ENCODE measurements around the gene APP. TPM values are rescaled to one million over a fixed set of nuclear protein-coding genes. Genes with fewer than 3 reads are reported as not detected.
"Not testable (repeated sequence)": the region's sequence is repeated elsewhere in the genome, so short reads cannot be mapped to it uniquely, and the experiment has no call there.

The APP gene
- total RNA-seq, 4 donors from 2014 or later = 209 to 297 (median 240) TPM

GRCh38 chr21:26135520-26135919 is 35.0 kb downstream of the APP start:
- H3K9me3 ChIP-seq = no peaks in the 10 kb centered on the region
- H3K27ac ChIP-seq = no peak overlapping the region
- TF ChIP-seq, protein P1, sequence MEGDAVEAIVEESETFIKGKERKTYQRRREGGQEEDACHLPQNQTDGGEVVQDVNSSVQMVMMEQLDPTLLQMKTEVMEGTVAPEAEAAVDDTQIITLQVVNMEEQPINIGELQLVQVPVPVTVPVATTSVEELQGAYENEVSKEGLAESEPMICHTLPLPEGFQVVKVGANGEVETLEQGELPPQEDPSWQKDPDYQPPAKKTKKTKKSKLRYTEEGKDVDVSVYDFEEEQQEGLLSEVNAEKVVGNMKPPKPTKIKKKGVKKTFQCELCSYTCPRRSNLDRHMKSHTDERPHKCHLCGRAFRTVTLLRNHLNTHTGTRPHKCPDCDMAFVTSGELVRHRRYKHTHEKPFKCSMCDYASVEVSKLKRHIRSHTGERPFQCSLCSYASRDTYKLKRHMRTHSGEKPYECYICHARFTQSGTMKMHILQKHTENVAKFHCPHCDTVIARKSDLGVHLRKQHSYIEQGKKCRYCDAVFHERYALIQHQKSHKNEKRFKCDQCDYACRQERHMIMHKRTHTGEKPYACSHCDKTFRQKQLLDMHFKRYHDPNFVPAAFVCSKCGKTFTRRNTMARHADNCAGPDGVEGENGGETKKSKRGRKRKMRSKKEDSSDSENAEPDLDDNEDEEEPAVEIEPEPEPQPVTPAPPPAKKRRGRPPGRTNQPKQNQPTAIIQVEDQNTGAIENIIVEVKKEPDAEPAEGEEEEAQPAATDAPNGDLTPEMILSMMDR (IDR thresholded peaks at IDR 0.05) = no peak
- TF ChIP-seq POLR2A (IDR thresholded peaks at IDR 0.05) = no peak
- H3K27me3 ChIP-seq = no peaks in the 10 kb centered on the region
- H3K4me3 ChIP-seq = no peak overlapping the region
- DNase-seq = no peak
- H3K4me1 ChIP-seq = no peaks in the 10 kb centered on the region
- H3K36me3 ChIP-seq = no peaks in the 10 kb centered on the region

- H3K4me3 ChIP-seq = no peak overlapping the region
- H3K27me3 ChIP-seq = no peaks in the 10 kb centered on the region
- DNase-seq = no peak
- H3K4me1 ChIP-seq = peaks cover 0 to under 1% (median 0%) of the 10 kb centered on the region in 4 donors
- no peak overlapping the region for H3K27ac ChIP-seq
- H3K9me3 ChIP-seq = no peaks in the 10 kb centered on the region
- no peak for TF ChIP-seq POLR2A (IDR thresholded peaks at IDR 0.05)
- TF ChIP-seq, protein P1 (IDR thresholded peaks at IDR 0.05) = no peak
- no peaks in the 10 kb centered on the region for H3K36me3 ChIP-seq
Measured at GRCh38 chr21:26131554-26131953, 39.0 kb downstream of the APP start.

- H3K4me3 ChIP-seq, H3K27ac ChIP-seq: not testable (repeated sequence)
Measured at GRCh38 chr21:26131053-26131452, 39.5 kb downstream of the APP start.

DNA sequence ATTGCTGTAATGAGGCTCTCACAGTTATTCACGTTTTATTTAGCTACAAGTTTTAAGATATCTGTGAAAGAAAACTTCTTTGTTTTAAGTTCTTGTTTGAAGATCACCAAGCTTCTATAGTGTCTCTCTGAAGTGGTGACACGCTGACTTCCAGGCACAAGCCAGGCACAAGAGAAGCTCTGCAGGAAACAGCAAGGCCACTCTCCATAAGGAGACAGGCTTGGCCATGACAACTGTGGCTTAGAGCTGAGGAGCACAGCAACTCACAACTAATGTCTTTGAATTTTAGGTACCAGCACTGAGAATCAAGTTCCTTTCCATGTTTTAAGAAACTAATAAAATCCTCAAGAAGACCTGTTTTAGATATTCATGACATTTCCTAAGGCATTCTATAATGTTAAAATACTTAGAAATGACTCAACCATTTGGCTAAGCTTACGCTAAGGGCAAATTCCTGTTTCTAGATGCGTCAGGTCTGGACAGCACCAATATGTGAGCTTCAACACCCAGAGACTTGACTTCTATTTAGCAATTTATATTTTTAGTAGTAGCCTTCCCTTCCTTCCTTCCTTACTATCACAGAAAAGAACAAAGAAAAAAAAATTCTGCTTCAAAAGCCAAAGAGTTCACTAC is 40.2 kb downstream of the APP start:
- no peaks in the 10 kb centered on the region for H3K9me3 ChIP-seq
- H3K27ac ChIP-seq = no peak overlapping the region
- H3K4me3 ChIP-seq = no peak overlapping the region
- no peak for DNase-seq
- H3K4me1 ChIP-seq = peaks cover 0 to 9% (median 0%) of the 10 kb centered on the region in 4 donors
- TF ChIP-seq, protein P1 (IDR thresholded peaks at IDR 0.05) = no peak
- TF ChIP-seq POLR2A (IDR thresholded peaks at IDR 0.05) = no peak
- H3K36me3 ChIP-seq = no peaks in the 10 kb centered on the region
- H3K27me3 ChIP-seq = no peaks in the 10 kb centered on the region

More at GRCh38 chr21:26131053-26131452, 39.5 kb downstream of the APP start:
- H3K36me3 ChIP-seq, H3K4me1 ChIP-seq, H3K9me3 ChIP-seq, DNase-seq, H3K27me3 ChIP-seq: not testable (repeated sequence)

- Histone ChIP-seq H3K27me3 (no peaks in the 10 kb centered on the region), H3K4me3 (peak overlapping the region in 1 of 4 donors; percentile 16), H3K36me3 (no peaks in the 10 kb centered on the region), H3K4me1 (peaks cover 0 to 28% (median 2%) of the 10 kb centered on the region in 4 donors), H3K27ac (no peak overlapping the region), H3K9me3 (no peaks in the 10 kb centered on the region)
- no peak for DNase-seq
- TF ChIP-seq, protein P1 (IDR thresholded peaks at IDR 0.05) = no peak
- no peak for TF ChIP-seq POLR2A (IDR thresholded peaks at IDR 0.05)
Measured at GRCh38 chr21:26127918-26128317, 42.7 kb downstream of the APP start.

DNA sequence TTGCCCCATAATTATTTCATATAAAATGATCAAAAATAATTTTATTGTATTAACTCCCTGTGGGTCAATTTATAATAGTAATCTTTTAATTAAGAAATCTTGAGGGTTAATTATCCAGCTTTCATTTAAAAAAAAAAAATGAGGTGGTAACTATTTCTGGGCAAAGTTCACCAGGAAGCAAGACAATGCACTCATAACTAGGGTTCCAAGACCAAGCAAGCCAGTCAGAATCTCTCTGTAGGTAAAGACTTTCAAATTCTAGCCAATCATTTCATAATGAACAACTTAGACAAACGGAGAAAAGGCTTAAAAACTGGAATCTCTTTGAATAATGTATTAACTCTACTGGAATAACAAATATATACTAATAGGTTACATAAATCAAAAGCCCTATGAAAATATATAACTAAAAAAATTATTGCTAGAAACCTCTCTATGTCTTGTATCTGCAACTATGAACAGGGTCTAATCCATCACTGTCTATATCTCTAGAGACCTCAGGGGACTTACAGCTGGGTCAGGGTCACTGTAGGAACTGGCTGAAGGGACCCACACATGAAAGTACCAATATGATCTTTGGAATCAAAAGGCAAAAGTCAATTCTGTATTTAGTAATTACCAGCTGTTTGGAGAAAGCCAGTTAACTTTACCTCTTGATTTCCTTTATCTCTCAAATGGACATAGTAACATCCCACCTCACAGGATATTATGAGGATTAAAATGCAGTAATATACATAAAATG is 43.3 kb downstream of the APP start:
- H3K27me3 ChIP-seq = no peaks in the 10 kb centered on the region
- peak overlapping the region in 1 of 4 donors; percentile 16 for H3K4me3 ChIP-seq
- H3K4me1 ChIP-seq = peaks cover 0 to 28% (median 2%) of the 10 kb centered on the region in 4 donors
- peak overlapping the region in 1 of 4 donors; percentile 5 for H3K27ac ChIP-seq
- no peaks in the 10 kb centered on the region for H3K9me3 ChIP-seq
- no peak for TF ChIP-seq POLR2A (IDR thresholded peaks at IDR 0.05)
- TF ChIP-seq, protein P1 (IDR thresholded peaks at IDR 0.05) = no peak
- DNase-seq = no peak
- H3K36me3 ChIP-seq = no peaks in the 10 kb centered on the region
